ENCODE data around the gene ERMP1. TPM values are rescaled to one million over a fixed set of nuclear protein-coding genes. Genes with fewer than 3 reads are reported as not detected.
A peak's percentile ranks its signal among the peaks of the same experiment; 100 is the strongest.

Gene ERMP1
- polyA plus RNA-seq, 3 donors = 2.5 to 3.7 (median 3.6) TPM

- Mint-ChIP-seq H3K4me3 (no peak overlapping the region), H3K4me1 (no peaks in the 10 kb centered on the region), H3K9me3 (no peaks in the 10 kb centered on the region), H3K36me3 (peaks cover 80 to 95% of the 10 kb centered on the region in 2 donors), H3K27me3 (ENCODE audit: low read depth in 3 of 3) (peaks cover 0 to 2% (median 0%) of the 10 kb centered on the region in 3 donors), H3K27ac (peak overlapping the region in 1 of 7 donors; percentile 55)
- H3K4me2 ChIP-seq (replicated peaks; ENCODE audit: extremely low read depth, low read length, poor library complexity, severe bottlenecking) = no peak overlapping the region
- no peak overlapping the region for H3K4me3 ChIP-seq (replicated peaks in 1 of 3; ENCODE audit: low read depth in 2 of 3, low read length in 3 of 3)
- H3K27me3 ChIP-seq (ENCODE audit: control insufficient read depth in 2 of 2, insufficient read depth in 2 of 2, low read length in 2 of 2) = no peaks in the 10 kb centered on the region
- intact Hi-C loops (cut with micrococcal nuclease) = no loop called here
- H3K36me3 ChIP-seq (replicated peaks in 1 of 2; ENCODE audit: control insufficient read depth in 1 of 2, insufficient read depth in 2 of 2, low read length in 2 of 2) = peaks cover 72 to 98% of the 10 kb centered on the region in 2 donors
- H3K4me1 ChIP-seq (ENCODE audit: control insufficient read depth in 1 of 2, insufficient read depth in 2 of 2, low read length in 2 of 2) = no peaks in the 10 kb centered on the region
- no peak for DNase-seq
- no peak overlapping the region for H2AFZ ChIP-seq (ENCODE audit: insufficient read depth, low read depth, low read length, poor library complexity, severe bottlenecking)
- H3K9ac ChIP-seq (ENCODE audit: insufficient read depth, low read length, poor library complexity, severe bottlenecking) = no peak overlapping the region
- peaks cover 6% of the 10 kb centered on the region for H4K20me1 ChIP-seq (ENCODE audit: insufficient read depth, low read length)
- no CpG with 5 or more reads among the region's 1 CpG for WGBS (ENCODE audit: insufficient coverage)
- TF ChIP-seq CTCF (IDR thresholded peaks at IDR 0.05) = no peak
- no peaks in the 10 kb centered on the region for H3K9me3 ChIP-seq (replicated peaks in 1 of 2; ENCODE audit: control insufficient read depth in 1 of 2, insufficient read depth in 1 of 2, low read length in 2 of 2)
- H3K27ac ChIP-seq (ENCODE audit: low read depth in 1 of 2, low read length in 2 of 2) = peak overlapping the region in 1 of 2 donors; percentile 15
- H3K79me2 ChIP-seq (ENCODE audit: insufficient read depth, low read length) = no peaks in the 10 kb centered on the region
Observed at GRCh38 chr9:5760338-5760737, 72.6 kb downstream of the ERMP1 start.

- intact Hi-C loops (cut with micrococcal nuclease) = no loop called here
Observed at GRCh38 chr9:5756633-5757032, 76.3 kb downstream of the ERMP1 start.

More at GRCh38 chr9:5756633-5757032, 76.3 kb downstream of the ERMP1 start:
- WGBS (ENCODE audit: insufficient coverage) = 100% methylated on average over 1 of the region's 3 CpGs
- Mint-ChIP-seq H3K4me1 (no peaks in the 10 kb centered on the region), H3K4me3 (no peak overlapping the region), H3K36me3 (peaks cover 61 to 82% of the 10 kb centered on the region in 2 donors), H3K9me3 (peaks cover 0 to 2% (median 0%) of the 10 kb centered on the region in 7 donors), H3K27me3 (ENCODE audit: low read depth in 3 of 3) (no peaks in the 10 kb centered on the region), H3K27ac (no peak overlapping the region)
- TF ChIP-seq CTCF (IDR thresholded peaks at IDR 0.05) = no peak
- Histone ChIP-seq H3K9ac (ENCODE audit: insufficient read depth, low read length, poor library complexity, severe bottlenecking) (no peak overlapping the region), H3K4me1 (ENCODE audit: control insufficient read depth in 1 of 2, insufficient read depth in 2 of 2, low read length in 2 of 2) (no peaks in the 10 kb centered on the region), H3K9me3 (replicated peaks in 1 of 2; ENCODE audit: control insufficient read depth in 1 of 2, insufficient read depth in 1 of 2, low read length in 2 of 2) (no peaks in the 10 kb centered on the region), H3K4me2 (replicated peaks; ENCODE audit: extremely low read depth, low read length, poor library complexity, severe bottlenecking) (no peak overlapping the region), H2AFZ (ENCODE audit: insufficient read depth, low read depth, low read length, poor library complexity, severe bottlenecking) (no peak overlapping the region), H4K20me1 (ENCODE audit: insufficient read depth, low read length) (peaks cover 6% of the 10 kb centered on the region), H3K27me3 (ENCODE audit: control insufficient read depth in 2 of 2, insufficient read depth in 2 of 2, low read length in 2 of 2) (no peaks in the 10 kb centered on the region), H3K4me3 (replicated peaks in 1 of 3; ENCODE audit: low read depth in 2 of 3, low read length in 3 of 3) (no peak overlapping the region), H3K36me3 (replicated peaks in 1 of 2; ENCODE audit: control insufficient read depth in 1 of 2, insufficient read depth in 2 of 2, low read length in 2 of 2) (peaks cover 63 to 95% of the 10 kb centered on the region in 2 donors), H3K27ac (ENCODE audit: low read depth in 1 of 2, low read length in 2 of 2) (no peak overlapping the region), H3K79me2 (ENCODE audit: insufficient read depth, low read length) (no peaks in the 10 kb centered on the region)
- no peak for DNase-seq

Measured in CD14-positive monocyte (primary cell).